GM12892 (cell line): ENCODE measurements around the gene ASH1L.

Experiments
- POLR2A ChIP-seq: IDR thresholded peaks from 2 replicates; pipeline ENCODE4 v1.6.1; 2011; ENCODE audit warnings: low read depth, low read length, control low read depth
- POLR2AphosphoS5 ChIP-seq: IDR thresholded peaks from 2 replicates; pipeline ENCODE4 v1.6.1; 2011; ENCODE audit warnings: low read depth, low read length, control low read depth
- TAF1 ChIP-seq: IDR thresholded peaks from 2 replicates; pipeline ENCODE4 v1.6.1; 2011; ENCODE audit warnings: low read depth, mild to moderate bottlenecking, control low read depth, low read length, borderline replicate concordance

DNA sequence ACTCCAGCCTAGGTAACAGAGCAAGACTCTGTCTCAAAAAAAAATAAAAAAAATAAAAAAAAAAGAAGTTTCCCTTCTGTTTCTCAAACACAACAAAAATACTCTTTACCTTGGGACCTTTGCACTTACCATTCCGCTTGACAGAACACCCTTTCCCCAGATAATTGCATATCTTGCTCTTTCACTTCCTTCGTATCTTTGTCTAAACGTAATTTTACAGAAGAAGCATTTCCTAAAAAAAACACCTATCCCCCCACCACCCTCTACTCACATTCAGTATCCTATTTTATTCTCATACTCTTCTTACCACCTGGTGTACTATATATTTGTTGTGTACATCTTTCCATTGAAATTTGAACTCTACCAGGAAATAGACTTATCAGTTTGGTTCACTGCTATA, 32.7 kb downstream of the ASH1L start:
- TF ChIP-seq POLR2A (no peak), POLR2AphosphoS5 (no peak), TAF1 (no peak)
